WTC11 (cell line): ENCODE results near the gene TMEM202.

Experiments used
- CBFB ChIP-seq: sonication (generic); formaldehyde crosslinking; IDR thresholded peaks from 2 replicates; pipeline ENCODE4 v1.8.1; 2022; ENCODE audit warnings: mild to moderate bottlenecking, low read depth, missing genetic modification reagents
- FOXK1 ChIP-seq: sonication (generic); formaldehyde crosslinking; IDR thresholded peaks from 2 replicates; pipeline ENCODE4 v1.8.0; 2022; ENCODE audit warnings: mild to moderate bottlenecking, moderate library complexity, missing genetic modification reagents
- SMAD3 ChIP-seq: sonication (generic); formaldehyde crosslinking; IDR thresholded peaks from 2 replicates; pipeline ENCODE4 v1.8.0; 2022; ENCODE audit warnings: missing genetic modification reagents, mild to moderate bottlenecking, borderline replicate concordance
- TEAD4 ChIP-seq: sonication (generic); formaldehyde crosslinking; IDR thresholded peaks from 2 replicates; pipeline ENCODE4 v1.8.0; 2022; ENCODE audit warnings: mild to moderate bottlenecking, missing genetic modification reagents
- TF ChIP-seq, protein P1 (sequence below): sonication (generic); formaldehyde crosslinking; IDR thresholded peaks from 2 replicates; pipeline ENCODE4 v1.8.0; 2022; ENCODE audit warnings: mild to moderate bottlenecking, missing genetic modification reagents
- TF ChIP-seq, protein P2 (sequence below): fragments of 200-600 bp; IDR thresholded peaks from 2 replicates; pipeline ENCODE4 v1.8.0; 2022; ENCODE audit warnings: antibody characterized with exemption
- TF ChIP-seq, protein P3 (sequence below): sonication (generic); formaldehyde crosslinking; IDR thresholded peaks from 2 replicates; pipeline ENCODE4 v1.8.1; 2023; ENCODE audit warnings: mild to moderate bottlenecking, missing genetic modification reagents, borderline replicate concordance
- TF ChIP-seq, protein P4 (sequence below): sonication (generic); formaldehyde crosslinking; IDR thresholded peaks from 2 replicates; pipeline ENCODE4 v1.8.0; 2022; ENCODE audit warnings: missing genetic modification reagents

DNA sequence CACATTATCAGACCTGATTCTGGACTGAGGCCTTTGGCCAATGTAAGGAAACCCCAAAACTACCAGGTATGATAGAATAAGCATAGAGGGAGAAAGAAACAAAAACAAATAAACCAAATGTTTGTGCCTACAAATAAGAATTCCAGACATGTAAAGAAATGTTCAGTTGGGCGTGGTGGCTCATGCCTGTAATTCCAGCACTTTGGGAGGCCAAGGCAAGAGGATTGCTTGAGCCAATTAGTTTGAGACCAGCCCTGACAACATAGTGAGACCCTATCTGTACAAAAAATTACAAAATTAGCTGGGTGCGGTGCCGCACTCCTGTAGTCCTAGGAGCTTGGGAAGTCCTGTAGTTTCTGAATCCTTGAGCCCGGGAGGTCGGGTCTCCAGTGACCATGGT is 13.0 kb downstream of the TMEM202 start:
- no peak for TF ChIP-seq SMAD3
- TF ChIP-seq, protein P1, sequence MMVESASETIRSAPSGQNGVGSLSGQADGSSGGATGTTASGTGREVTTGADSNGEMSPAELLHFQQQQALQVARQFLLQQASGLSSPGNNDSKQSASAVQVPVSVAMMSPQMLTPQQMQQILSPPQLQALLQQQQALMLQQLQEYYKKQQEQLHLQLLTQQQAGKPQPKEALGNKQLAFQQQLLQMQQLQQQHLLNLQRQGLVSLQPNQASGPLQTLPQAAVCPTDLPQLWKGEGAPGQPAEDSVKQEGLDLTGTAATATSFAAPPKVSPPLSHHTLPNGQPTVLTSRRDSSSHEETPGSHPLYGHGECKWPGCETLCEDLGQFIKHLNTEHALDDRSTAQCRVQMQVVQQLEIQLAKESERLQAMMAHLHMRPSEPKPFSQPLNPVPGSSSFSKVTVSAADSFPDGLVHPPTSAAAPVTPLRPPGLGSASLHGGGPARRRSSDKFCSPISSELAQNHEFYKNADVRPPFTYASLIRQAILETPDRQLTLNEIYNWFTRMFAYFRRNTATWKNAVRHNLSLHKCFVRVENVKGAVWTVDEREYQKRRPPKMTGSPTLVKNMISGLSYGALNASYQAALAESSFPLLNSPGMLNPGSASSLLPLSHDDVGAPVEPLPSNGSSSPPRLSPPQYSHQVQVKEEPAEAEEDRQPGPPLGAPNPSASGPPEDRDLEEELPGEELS (CRISPR knock-in tag) = no peak
- TF ChIP-seq, protein P2, sequence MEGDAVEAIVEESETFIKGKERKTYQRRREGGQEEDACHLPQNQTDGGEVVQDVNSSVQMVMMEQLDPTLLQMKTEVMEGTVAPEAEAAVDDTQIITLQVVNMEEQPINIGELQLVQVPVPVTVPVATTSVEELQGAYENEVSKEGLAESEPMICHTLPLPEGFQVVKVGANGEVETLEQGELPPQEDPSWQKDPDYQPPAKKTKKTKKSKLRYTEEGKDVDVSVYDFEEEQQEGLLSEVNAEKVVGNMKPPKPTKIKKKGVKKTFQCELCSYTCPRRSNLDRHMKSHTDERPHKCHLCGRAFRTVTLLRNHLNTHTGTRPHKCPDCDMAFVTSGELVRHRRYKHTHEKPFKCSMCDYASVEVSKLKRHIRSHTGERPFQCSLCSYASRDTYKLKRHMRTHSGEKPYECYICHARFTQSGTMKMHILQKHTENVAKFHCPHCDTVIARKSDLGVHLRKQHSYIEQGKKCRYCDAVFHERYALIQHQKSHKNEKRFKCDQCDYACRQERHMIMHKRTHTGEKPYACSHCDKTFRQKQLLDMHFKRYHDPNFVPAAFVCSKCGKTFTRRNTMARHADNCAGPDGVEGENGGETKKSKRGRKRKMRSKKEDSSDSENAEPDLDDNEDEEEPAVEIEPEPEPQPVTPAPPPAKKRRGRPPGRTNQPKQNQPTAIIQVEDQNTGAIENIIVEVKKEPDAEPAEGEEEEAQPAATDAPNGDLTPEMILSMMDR = no peak
- TF ChIP-seq CBFB = no peak
- TF ChIP-seq TEAD4 (CRISPR knock-in tag) = no peak
- TF ChIP-seq, protein P3, sequence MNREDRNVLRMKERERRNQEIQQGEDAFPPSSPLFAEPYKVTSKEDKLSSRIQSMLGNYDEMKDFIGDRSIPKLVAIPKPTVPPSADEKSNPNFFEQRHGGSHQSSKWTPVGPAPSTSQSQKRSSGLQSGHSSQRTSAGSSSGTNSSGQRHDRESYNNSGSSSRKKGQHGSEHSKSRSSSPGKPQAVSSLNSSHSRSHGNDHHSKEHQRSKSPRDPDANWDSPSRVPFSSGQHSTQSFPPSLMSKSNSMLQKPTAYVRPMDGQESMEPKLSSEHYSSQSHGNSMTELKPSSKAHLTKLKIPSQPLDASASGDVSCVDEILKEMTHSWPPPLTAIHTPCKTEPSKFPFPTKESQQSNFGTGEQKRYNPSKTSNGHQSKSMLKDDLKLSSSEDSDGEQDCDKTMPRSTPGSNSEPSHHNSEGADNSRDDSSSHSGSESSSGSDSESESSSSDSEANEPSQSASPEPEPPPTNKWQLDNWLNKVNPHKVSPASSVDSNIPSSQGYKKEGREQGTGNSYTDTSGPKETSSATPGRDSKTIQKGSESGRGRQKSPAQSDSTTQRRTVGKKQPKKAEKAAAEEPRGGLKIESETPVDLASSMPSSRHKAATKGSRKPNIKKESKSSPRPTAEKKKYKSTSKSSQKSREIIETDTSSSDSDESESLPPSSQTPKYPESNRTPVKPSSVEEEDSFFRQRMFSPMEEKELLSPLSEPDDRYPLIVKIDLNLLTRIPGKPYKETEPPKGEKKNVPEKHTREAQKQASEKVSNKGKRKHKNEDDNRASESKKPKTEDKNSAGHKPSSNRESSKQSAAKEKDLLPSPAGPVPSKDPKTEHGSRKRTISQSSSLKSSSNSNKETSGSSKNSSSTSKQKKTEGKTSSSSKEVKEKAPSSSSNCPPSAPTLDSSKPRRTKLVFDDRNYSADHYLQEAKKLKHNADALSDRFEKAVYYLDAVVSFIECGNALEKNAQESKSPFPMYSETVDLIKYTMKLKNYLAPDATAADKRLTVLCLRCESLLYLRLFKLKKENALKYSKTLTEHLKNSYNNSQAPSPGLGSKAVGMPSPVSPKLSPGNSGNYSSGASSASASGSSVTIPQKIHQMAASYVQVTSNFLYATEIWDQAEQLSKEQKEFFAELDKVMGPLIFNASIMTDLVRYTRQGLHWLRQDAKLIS = no peak
- TF ChIP-seq, protein P4, sequence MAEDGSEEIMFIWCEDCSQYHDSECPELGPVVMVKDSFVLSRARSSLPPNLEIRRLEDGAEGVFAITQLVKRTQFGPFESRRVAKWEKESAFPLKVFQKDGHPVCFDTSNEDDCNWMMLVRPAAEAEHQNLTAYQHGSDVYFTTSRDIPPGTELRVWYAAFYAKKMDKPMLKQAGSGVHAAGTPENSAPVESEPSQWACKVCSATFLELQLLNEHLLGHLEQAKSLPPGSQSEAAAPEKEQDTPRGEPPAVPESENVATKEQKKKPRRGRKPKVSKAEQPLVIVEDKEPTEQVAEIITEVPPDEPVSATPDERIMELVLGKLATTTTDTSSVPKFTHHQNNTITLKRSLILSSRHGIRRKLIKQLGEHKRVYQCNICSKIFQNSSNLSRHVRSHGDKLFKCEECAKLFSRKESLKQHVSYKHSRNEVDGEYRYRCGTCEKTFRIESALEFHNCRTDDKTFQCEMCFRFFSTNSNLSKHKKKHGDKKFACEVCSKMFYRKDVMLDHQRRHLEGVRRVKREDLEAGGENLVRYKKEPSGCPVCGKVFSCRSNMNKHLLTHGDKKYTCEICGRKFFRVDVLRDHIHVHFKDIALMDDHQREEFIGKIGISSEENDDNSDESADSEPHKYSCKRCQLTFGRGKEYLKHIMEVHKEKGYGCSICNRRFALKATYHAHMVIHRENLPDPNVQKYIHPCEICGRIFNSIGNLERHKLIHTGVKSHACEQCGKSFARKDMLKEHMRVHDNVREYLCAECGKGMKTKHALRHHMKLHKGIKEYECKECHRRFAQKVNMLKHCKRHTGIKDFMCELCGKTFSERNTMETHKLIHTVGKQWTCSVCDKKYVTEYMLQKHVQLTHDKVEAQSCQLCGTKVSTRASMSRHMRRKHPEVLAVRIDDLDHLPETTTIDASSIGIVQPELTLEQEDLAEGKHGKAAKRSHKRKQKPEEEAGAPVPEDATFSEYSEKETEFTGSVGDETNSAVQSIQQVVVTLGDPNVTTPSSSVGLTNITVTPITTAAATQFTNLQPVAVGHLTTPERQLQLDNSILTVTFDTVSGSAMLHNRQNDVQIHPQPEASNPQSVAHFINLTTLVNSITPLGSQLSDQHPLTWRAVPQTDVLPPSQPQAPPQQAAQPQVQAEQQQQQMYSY (CRISPR knock-in tag) = no peak
- TF ChIP-seq FOXK1 = no peak
